ENCODE data around the gene CAPN1.

GRCh38 chr11:65221026-65221425 is 39.3 kb downstream of the CAPN1 start:
- TF ChIP-seq POLR2A (IDR thresholded peaks at IDR 0.05) (no peak), CTCF (IDR thresholded peaks at IDR 0.05) (no peak)

Data from adrenal gland (tissue), 5 donors.